H7 (cell line): ENCODE results near the gene MRPL17. TPM values are rescaled to one million over a fixed set of nuclear protein-coding genes. Genes with fewer than 3 reads are reported as not detected.

Experiments
- DNase-seq: peaks from one replicate; pipeline ENCODE4 v3.0.0; 2012
- H3K27me3 ChIP-seq: 2 replicates; pipeline ENCODE4 v1.6.0; 2011; ENCODE audit warnings: mild to moderate bottlenecking, low read length; ENCODE audit not compliant: control insufficient read depth, insufficient read depth
- H3K36me3 ChIP-seq: replicated peaks from 2 replicates; pipeline ENCODE4 v1.5.1; 2011; ENCODE audit warnings: low read length; ENCODE audit not compliant: control insufficient read depth, insufficient read depth
- H3K4me3 ChIP-seq: 2 replicates; pipeline ENCODE4 v1.5.1; 2011; ENCODE audit warnings: low read depth, mild to moderate bottlenecking, control low read depth, low read length, moderate library complexity; ENCODE audit not compliant: insufficient read depth
- total RNA-seq: library from RNA; depleted of rRNA; stranded (reverse); fragments of >200 nt; shearing (Covaris generic); gene quantifications from 2 replicates; pipeline ENCODE4 v1.2.3, GENCODE V29; 2014

Gene MRPL17
- total RNA-seq, 1 experiment from 2014 or later = 110 TPM

DNA sequence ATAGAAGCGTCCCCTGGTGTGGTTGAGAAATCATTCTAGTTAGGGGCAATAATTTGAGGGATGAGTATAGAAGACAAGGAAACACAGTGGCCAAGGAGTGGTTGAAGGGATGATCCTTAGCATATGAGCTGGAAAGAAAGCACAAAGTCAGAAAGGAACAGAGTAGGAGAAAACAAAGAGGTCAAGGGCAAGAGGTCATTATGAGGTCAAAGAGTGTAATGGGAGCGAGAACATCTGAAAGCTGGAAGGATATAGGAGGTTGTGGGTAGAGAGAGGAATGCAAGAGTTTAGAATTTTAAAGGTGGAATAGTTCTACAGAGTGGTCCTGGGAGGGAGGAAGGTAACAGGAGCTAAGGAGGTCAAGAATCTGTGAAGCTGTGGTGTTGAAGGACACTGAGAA lies 29.5 kb downstream of the MRPL17 start:
- no peak for DNase-seq
- Histone ChIP-seq H3K27me3 (peaks cover 24% of the 10 kb centered on the region), H3K4me3 (no peak overlapping the region), H3K36me3 (no peaks in the 10 kb centered on the region)

DNA sequence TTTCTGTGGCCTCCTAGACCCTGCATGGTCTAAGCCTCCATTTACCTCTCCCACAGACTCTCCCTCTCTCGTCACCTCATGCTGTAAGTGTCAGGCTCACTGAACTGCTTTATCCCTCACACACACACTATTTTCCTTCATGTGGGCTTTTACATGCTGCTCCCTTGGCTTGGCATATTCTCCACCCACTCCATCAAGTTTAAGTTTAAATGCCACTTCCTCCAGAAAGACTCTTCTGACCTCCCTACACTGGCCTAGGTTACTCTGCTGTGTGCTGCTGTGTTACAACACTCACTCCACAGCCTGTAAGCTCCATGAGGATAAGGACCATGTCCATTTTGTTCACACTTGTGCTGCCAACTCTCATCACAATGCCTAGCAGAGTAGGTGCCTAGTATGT lies 30.0 kb downstream of the MRPL17 start:
- no peak for DNase-seq
- Histone ChIP-seq H3K36me3 (no peaks in the 10 kb centered on the region), H3K27me3 (peaks cover 24% of the 10 kb centered on the region), H3K4me3 (no peak overlapping the region)

GRCh38 chr11:6652182-6652581 lies 31.0 kb downstream of the MRPL17 start:
- peaks cover 19% of the 10 kb centered on the region for H3K27me3 ChIP-seq
- peak; percentile 12 for DNase-seq
- H3K4me3 ChIP-seq = no peak overlapping the region
- H3K36me3 ChIP-seq = no peaks in the 10 kb centered on the region

DNA sequence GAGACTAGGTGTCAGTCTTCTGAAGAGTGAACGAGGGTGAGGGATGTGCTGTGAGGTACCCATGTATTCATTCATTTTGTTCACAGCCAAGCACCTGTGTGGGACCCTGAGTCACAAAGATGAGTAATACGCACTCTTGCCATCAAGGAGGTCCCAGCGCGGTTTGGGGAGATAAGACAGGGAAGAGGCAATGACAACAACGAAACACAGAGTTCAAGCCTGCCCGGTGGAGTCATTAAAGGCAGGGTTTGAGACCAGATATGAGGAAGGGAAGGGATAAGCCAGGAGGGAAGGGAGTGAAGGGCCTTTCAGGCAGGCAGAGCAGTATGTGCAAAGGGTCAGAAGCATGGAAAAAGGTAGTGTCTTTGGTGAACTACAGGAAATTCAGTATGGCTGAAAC lies 32.2 kb downstream of the MRPL17 start:
- Histone ChIP-seq H3K27me3 (peaks cover 11% of the 10 kb centered on the region), H3K36me3 (no peaks in the 10 kb centered on the region), H3K4me3 (no peak overlapping the region)
- DNase-seq = peak; percentile 6

GRCh38 chr11:6650104-6650503 lies 33.0 kb downstream of the MRPL17 start:
- peaks cover 9% of the 10 kb centered on the region for H3K27me3 ChIP-seq
- DNase-seq = peak; percentile 29
- H3K36me3 ChIP-seq = no peaks in the 10 kb centered on the region

DNA sequence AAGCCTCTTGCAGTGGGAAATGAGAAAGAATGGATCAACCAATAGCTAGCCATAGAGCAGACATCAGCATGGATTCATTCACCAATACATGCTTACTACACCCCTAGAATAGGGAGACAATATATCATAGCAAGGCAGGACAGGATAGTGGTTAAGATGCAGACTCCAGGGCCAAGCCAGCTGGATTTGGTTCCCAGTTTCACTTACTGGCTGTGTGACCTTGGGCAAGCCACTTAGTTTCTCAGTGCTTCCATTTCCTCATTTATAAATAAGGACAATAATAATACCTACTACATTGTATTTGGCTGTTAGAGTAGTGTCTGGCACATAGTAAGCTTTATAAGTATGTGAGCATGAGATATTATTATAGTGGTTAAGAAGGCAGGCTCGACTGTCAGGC lies 34.6 kb downstream of the MRPL17 start:
- H3K36me3 ChIP-seq = no peaks in the 10 kb centered on the region
- H3K4me3 ChIP-seq = no peak overlapping the region
- no peaks in the 10 kb centered on the region; the same call in 1 of the 2 replicates for H3K27me3 ChIP-seq
- DNase-seq = peak; percentile 8

More at GRCh38 chr11:6650104-6650503, 33.0 kb downstream of the MRPL17 start:
- no peak overlapping the region for H3K4me3 ChIP-seq

GRCh38 chr11:6647836-6648235 lies 35.3 kb downstream of the MRPL17 start:
- Histone ChIP-seq H3K27me3 (no peaks in the 10 kb centered on the region; the same call in 1 of the 2 replicates), H3K36me3 (no peaks in the 10 kb centered on the region), H3K4me3 (no peak overlapping the region)
- DNase-seq = no peak

DNA sequence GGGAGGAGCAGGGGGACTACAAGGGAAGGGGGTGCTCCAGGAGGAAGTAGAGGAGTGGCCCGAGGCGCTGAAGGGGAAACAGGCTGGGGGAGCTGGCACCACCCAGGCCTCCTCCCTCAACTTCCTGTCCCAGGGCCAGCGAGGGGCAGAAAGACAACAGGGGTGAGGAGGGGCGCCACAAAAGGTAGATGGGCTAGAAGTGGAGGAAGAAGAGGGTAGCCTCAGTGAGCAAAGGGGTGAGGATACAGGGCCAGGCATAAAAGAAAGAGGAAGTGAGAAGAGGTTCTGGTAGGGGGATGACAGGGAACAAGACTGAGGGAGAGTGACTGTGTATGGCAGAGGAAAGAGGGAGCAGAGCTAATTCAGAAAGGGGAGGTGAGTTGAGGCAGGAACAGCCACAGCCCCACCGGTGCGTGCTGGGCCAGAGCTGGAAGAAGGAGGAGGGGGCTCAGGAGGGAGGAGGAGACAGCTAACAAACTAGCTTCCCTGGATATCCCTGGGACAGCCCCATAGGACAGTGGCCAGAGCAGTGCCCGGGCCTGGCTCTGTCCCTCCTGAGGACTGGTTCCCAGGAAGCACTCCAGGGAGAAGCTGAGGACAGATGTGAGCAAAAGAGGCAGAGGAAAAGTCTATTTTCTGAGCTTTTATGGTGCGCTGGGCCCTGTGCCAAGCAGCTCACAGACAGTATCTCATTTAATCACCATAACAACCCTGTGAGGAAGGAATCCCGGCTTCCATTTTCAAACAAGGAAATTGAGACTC lies 36.0 kb downstream of the MRPL17 start:
- DNase-seq = peak; percentile 70
- no peak overlapping the region for H3K4me3 ChIP-seq
- no peaks in the 10 kb centered on the region; the same call in 1 of the 2 replicates for H3K27me3 ChIP-seq
- H3K36me3 ChIP-seq = no peaks in the 10 kb centered on the region

GRCh38 chr11:6646576-6646917 lies 36.6 kb downstream of the MRPL17 start:
- Histone ChIP-seq H3K36me3 (no peaks in the 10 kb centered on the region), H3K4me3 (no peak overlapping the region), H3K27me3 (no peaks in the 10 kb centered on the region; the same call in 1 of the 2 replicates)
- DNase-seq = no peak

GRCh38 chr11:6646071-6646470 lies 37.1 kb downstream of the MRPL17 start:
- H3K36me3 ChIP-seq = no peaks in the 10 kb centered on the region
- no peaks in the 10 kb centered on the region; the same call in 1 of the 2 replicates for H3K27me3 ChIP-seq
- no peak for DNase-seq
- no peak overlapping the region for H3K4me3 ChIP-seq

- Histone ChIP-seq H3K4me3 (no peak overlapping the region), H3K27me3 (no peaks in the 10 kb centered on the region), H3K36me3 (no peaks in the 10 kb centered on the region)
- peak; percentile 53 for DNase-seq
Measured at GRCh38 chr11:6642957-6643356, 40.2 kb downstream of the MRPL17 start.

- H3K4me3 ChIP-seq = no peak overlapping the region
- no peak for DNase-seq
Measured at GRCh38 chr11:6640985-6641701, 42.0 kb downstream of the MRPL17 start.

DNA sequence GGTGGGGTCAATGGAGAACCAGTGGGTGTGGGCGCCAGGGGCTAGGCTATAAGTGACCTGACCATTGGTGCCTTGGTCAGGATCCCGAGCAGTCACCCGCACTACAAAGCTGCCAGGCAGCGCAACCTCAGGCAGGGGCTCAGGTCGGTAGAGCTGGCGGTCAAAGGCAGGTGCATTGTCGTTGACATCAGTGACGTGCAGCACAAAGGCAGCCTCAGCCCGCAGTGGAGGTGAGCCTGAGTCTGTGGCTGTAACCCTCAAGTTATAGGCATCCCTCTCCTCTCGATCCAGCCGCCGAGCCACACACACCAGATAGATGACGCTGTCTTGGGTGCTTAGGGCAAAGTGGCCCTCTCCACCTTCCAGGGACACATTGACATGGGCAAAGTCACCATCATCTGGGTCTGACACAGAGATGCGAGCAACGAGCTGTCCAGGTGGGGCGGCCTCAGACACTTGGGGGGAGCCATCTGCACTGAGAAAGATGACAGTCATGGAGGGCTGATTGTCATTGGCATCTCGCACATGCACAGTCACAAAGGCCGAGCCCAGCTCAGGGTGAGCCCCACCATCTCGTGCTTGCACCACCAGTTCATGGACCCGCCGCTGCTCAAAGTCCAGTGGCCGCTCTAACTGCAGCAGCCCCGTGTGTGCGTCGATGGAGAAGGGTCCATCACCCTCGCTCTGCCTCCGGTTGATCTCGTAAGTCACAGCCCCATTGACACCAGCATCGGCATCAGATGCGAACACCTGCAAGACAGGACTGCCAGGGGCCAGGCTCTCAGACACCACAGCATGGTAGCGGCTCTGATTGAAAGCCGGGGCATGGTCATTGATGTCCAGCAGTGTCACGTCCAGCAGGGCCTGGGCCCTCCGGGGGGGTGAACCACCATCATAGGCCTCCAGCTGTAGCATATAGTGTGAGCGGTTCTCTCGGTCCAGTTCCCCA lies 42.8 kb downstream of the MRPL17 start:
- no peaks in the 10 kb centered on the region for H3K36me3 ChIP-seq
- no peak for DNase-seq
- no peak overlapping the region for H3K4me3 ChIP-seq
- H3K27me3 ChIP-seq = no peaks in the 10 kb centered on the region

More at GRCh38 chr11:6640985-6641701, 42.0 kb downstream of the MRPL17 start:
- no peaks in the 10 kb centered on the region for H3K36me3 ChIP-seq
- no peaks in the 10 kb centered on the region for H3K27me3 ChIP-seq

- Histone ChIP-seq H3K27me3 (no peaks in the 10 kb centered on the region), H3K36me3 (no peaks in the 10 kb centered on the region), H3K4me3 (no peak overlapping the region)
- DNase-seq = no peak
Measured at GRCh38 chr11:6638429-6638828, 44.7 kb downstream of the MRPL17 start.
